NCI-H146 treated with DMSO at 0.1 percent for 48 hours (cell line): ENCODE data around the gene SHC1.

ENCODE experiments used
- DNase-seq: peaks from one replicate; lab custom pipeline; 2025; ENCODE audit not compliant: unreplicated experiment; lab: John Stamatoyannopoulos, UW

The SHC1 gene

GRCh38 chr1:154974808-154975408, 4.4 kb upstream of the SHC1 start:
- DNase-seq = peak; percentile 96

DNA sequence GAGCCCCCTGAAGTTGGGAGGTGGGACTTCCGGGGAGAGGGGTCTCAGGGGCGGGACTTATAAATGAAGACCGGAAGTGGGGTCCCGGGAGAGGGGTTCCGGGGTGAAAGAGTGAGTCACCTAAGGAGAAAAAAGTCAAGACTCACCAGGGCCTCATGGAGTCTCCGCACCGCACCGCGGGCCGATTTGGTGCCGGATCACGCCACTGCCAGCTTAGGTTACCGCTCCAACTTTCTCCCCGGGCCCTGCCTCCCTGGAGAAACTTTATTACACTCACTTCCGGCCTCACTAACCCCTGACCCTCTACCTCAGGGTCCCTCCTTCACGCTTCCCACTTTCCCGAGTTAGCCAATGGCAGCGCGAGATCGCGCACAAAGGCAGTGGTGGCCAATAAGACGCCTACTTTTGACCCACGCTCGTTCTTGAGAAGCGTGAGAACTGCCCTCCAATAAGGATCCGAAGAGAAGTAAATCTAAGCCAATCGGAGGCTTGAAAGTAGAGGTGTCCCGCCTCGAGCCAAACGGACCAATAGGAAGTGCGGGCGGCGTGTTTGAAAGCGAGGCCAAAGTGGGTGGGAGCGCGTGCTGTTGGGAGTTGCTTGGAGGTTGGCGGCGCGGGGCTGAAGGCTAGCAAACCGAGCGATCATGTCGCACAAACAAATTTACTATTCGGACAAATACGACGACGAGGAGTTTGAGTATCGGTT, 3.7 kb upstream of the SHC1 start, which contains the start of gene CKS1B:
TSS of gene CKS1B (plus strand) at position 580 of the 706 bp plus-strand sequence. CDS start at position 645, 65 bp downstream.
- peak; percentile 99 for DNase-seq

DNA sequence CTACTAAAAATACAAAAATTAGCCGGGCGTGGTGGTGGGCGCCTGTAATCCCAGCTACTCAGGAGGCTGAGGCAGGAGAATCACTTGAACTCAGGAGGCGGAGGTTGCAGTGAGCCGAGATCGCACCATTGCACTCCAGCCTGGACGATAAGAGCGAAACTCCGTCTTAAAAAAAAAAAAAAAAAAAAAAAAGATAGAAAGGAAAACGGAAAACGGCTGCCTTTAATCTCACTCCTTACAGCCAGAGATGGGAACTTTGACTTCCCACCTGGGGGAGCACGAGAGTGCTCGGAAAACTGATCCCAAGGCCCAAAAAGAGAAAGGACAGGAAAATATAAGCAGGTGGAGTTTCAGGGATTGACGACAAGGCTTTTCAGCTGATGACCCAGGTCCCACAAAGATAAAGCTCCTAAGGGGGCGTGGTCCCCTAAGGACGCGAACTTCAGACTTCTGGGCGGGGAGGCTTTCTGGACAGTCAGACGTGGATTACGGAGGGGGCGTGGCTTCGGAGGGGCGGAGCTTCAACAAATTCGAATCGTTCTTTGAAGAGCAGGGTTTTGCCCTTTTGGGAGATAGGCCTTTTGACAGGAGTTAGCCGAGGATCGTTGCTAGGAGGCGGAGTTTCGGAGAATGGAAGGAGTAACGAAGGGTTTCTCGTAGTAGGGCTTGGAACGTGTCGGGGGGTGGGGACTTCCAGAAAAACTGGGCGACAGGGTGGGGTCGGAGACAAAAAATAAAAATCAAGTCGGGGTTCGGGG, 3.0 kb upstream of the SHC1 start:
- peak; percentile 79 for DNase-seq

DNA sequence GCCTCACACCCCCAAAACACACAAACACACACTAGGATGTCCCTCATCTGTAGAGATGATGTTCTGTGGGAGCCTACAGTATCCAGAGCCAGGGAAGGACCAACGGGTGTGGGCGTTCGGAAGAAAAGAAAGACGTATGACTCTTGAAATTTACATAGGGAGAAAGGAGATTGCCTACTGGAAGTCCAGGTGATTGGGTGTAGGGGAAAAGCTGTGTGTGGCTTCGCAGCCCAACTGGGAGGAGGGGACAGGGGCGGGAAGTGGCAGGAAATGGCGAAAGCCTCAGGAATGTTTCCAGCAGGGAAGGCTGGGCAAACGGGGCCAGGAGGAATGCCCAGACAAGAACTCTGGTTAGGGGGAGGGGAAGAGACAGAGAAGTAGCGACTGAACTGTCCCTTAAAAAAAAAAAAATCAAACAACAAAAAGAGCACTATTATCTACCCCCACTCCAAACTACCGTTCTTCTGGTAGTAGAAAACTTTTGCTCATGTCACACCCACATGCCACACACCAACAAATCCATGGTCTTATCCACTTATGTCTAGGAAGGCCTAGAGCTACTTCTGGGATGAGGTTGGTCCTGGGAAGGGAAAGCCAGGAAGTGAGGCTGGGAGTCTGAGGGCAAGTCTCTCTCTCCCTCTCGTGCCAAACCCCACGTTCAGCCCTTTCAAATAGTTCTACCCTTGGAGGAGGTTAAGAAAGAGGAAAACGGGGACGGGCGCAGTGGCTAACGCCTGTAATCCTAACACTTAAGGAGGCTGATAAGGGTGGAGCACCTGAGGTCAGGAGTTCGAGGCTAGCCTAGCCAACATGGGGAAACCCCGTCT, 2.2 kb upstream of the SHC1 start:
- no peak for DNase-seq

DNA sequence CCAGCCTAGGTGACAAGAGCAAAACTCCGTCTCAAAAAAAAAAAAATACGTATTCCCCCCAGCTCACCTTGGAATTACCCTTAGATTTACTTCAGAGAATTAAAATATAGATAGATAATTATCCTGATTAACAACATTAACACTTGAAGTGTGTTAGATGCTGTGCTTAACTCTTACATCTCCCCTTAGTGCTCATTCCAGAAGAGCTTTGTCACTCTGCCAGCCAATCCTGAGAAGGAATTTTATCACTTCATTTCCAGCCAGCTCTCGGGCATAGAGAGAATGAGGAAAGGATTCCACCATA, 1.6 kb upstream of the SHC1 start:
- no peak for DNase-seq

GRCh38 chr1:154971341-154971998, 923 bp upstream of the SHC1 start:
- DNase-seq = no peak

DNA sequence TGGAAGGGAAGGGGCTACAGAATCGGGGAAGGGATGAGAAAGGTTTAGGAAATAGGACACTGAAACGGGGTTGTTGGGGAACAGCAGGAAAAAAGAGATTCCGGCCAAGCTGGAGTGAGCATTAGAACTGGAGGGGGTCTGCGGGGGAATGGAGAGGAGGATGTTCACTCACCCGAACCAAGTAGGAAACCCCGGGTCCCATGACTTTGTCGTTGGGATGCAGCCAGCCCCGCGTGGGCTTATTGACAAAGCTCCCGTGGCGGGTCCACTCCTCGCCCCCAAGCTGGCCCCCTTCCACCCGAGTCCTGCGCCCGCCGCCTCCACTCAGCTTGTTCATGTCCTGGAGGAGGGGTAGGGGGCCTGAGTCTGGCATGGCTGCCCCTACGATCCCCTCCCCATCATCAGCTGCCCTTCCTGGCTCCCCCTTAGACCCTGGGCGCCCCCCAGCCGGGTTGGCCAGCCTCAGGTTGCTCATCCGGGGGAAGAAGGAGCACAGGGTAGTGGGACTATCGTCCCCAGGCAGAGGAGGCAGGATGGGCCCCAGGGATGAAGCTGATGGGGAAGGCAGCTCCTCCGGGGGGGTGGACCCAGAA, 591 bp downstream of the SHC1 start:
- DNase-seq = no peak

DNA sequence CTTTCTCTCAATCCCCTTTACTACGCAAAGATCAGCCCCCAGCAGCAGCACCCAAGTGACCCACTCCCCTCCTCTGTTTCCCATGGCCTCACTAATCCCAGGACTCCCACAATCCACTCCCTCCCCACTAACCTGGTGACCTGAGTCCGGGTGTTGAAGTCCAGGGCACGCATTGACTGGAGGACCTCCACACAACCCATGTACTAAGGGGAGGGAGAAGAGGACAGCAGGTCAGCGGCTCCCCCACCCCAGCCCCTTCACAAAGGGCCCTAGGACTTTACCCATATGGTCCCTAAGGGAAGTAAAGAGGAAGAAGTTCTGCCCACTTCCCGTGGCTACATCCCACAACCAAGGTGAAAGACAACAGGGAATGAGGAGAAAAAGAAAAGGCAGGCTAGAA, 1.3 kb downstream of the SHC1 start:
- DNase-seq = no peak

GRCh38 chr1:154968731-154969130, 1.8 kb downstream of the SHC1 start:
- no peak for DNase-seq

DNA sequence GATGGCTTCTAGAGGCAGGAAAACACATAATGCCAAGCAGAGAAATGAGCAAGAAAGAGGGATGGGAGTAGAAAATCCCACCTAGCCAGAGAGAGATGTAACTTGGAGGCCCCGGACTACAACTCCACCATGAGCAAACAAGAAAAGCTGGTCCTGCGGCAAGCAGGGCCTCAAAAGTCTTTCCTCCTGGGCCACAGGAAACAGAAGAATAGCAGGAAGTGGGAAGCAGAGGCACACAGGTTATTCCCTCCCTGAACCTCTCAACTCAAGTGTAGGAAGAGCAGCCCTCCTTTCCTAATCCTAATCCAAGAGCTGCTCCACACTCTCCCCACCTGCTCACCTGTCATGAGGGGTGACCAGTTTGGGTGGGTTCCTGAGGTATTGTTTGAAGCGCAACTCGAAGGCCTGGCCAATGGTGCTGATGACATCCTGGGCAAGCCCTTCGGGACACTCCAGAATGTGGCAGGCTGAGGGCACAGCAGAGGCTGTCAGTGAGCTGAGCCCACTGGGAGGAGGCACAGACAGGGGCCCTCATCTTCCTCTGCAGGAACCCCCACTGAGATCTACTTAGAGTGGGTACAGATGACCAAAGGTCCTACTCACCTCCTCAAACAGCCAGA, 3.1 kb downstream of the SHC1 start:
- DNase-seq = no peak

- no peak for DNase-seq
These were observed 4.4 kb downstream of the SHC1 start for GRCh38 chr1:154966111-154966510.

- no peak for DNase-seq
These were observed 6.2 kb downstream of the SHC1 start for GRCh38 chr1:154964359-154964758.

DNA sequence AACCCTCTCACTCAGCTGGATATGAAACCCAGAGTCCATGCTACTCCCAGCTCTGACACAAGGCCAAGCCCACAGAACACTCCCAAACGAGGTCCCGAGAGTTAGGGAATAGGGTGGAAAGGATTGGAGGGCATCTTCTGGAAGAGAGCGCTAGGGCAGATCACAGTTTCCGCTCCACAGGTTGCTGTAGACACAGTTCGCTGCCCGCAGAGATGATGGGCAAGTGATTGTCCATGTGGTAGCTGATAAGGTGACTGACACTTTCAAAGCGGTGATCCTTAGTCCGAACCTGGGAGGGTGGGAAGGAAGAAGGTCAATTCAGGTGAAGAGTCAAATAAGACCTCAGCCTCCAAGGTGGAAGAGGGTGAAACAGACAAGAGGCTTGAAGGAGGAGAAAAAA, 6.9 kb downstream of the SHC1 start:
- DNase-seq = no peak

DNA sequence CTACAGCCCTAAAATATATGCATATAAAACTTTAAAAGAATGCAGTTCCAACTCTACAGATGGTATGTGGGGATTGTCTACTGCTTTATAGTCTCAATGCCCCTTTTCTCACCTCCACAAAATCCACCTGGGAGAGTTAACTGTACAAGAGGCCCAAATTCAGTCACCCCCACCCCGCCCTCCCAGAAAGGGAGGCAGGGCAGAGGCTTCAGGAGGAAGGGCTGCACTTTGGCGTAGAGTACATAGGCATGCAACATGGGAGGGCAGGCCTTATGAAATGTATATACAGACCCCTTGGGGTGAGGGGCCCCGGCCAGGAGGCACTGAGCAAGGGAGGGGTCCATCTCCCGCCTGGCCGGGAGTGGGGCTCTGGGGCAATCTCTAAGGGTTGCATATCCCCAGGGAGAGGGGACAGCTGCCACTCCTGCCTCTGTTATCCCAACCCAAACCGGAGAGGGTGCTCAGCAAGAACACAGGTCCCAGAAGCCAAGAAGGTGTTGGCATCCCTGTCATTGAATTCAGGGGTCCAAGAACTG, 7.7 kb downstream of the SHC1 start:
- no peak for DNase-seq

- no peak for DNase-seq
These were observed 8.3 kb downstream of the SHC1 start for GRCh38 chr1:154962156-154962749.

DNA sequence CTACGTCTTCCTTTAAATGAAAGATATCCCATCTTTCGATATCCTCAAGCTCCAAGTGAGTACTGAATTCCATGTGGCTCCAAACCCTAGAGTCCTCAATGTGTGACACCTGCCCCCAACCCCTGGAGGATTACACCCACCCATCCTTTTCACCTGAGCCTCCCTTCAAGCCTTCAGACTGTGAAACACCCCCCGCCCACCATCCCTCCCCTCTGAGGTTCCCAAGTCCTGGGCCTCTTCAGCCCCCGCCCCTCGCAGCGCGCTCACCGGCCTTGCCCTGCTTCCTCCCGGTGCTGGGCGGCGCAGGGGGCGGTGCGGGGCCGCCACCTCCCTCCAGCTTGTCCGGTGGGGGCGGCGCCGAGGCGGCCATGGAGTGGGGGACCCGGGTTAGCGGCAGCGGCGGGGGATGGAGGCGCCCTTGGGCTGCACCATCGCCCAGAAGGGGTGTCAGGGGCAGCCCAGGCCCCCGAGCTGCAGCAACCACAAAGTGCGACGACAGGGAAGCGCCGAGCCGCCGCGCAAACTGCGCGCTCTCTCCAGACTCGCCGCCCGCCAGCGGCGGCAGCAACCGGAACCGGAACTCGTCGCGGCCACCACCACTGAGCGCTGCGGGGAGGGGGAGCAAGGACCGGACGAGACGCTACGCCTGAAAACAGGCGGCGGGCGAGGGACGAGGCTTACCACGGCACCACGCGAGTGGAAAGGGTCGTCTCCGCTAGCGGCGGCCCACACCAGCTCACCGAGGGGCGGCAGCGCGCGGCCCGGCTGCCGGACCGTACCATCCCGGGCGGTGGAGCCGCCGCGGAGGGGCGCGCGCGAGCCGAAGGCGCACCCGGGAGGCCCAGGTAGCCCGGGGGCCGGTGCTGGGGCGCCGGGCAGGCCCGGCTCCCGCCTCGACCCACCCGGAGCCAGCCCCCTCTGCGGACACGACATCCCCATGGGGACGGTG, 9.1 kb downstream of the SHC1 start, which contains the start of gene PYGO2:
TSS of gene PYGO2 (minus strand) at position 576 of the 949 bp plus-strand sequence. CDS start at position 370, 206 bp downstream.
- peak; percentile 48 for DNase-seq

- DNase-seq = no peak
These were observed 10.0 kb downstream of the SHC1 start for GRCh38 chr1:154960446-154961136.

DNA sequence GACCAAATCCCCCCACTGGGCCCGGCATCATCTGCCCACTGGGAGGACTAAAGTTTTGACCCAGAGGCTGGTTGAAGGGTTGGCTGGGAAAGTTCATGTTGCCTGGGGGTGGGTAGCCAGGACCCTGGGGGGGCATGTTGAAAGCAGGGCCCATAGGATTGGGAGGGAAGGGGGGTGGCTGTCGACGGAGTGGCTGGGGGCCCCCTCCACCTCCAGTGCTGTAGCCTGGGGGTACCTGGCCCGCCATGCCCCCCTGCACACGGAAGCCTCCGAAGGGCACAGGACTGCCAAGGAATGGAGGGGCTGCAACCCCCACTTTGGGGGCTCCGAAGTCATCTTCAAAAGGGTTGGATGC, 11.1 kb downstream of the SHC1 start:
- no peak for DNase-seq
